NCI-H82 (cell line): Measurements from ENCODE around the gene SYT17.
A peak's percentile ranks its signal among the peaks of the same experiment; 100 is the strongest.
"Not testable (repeated sequence)": the region's sequence is repeated elsewhere in the genome, so short reads cannot be mapped to it uniquely, and the experiment has no call there.

Source experiments
- DNase-seq: peaks from one replicate; lab custom pipeline; 2025; lab: John Stamatoyannopoulos, UW

The SYT17 gene

GRCh38 chr16:19173649-19174383 is 5.8 kb downstream of the SYT17 start:
- DNase-seq = no peak

- no peak for DNase-seq
These were observed 6.4 kb downstream of the SYT17 start for GRCh38 chr16:19174478-19174877.

- no peak for DNase-seq
These were observed 7.6 kb downstream of the SYT17 start for GRCh38 chr16:19175492-19176262.

- DNase-seq = peak; percentile 34
These were observed 9.2 kb downstream of the SYT17 start for GRCh38 chr16:19177111-19177739.

GRCh38 chr16:19179546-19180490 is 11.8 kb downstream of the SYT17 start:
- DNase-seq = peak; percentile 77

- no peak for DNase-seq
These were observed 12.7 kb downstream of the SYT17 start for GRCh38 chr16:19180741-19181140.

GRCh38 chr16:19182481-19182880 is 14.4 kb downstream of the SYT17 start:
- DNase-seq = no peak

GRCh38 chr16:19183187-19183586 is 15.1 kb downstream of the SYT17 start:
- no peak for DNase-seq

- no peak for DNase-seq
These were observed 16.9 kb downstream of the SYT17 start for GRCh38 chr16:19184823-19185509.

GRCh38 chr16:19185510-19185851 is 17.4 kb downstream of the SYT17 start:
- DNase-seq = no peak

GRCh38 chr16:19186408-19186807 is 18.4 kb downstream of the SYT17 start:
- no peak for DNase-seq

- not testable (repeated sequence) for DNase-seq
These were observed 19.9 kb downstream of the SYT17 start for GRCh38 chr16:19187961-19188360.

- DNase-seq = no peak
These were observed 20.4 kb downstream of the SYT17 start for GRCh38 chr16:19188406-19188805.

GRCh38 chr16:19192865-19193264 is 24.8 kb downstream of the SYT17 start:
- DNase-seq = no peak

- DNase-seq = no peak
These were observed 28.8 kb downstream of the SYT17 start for GRCh38 chr16:19196871-19197270.

- DNase-seq = no peak
These were observed 35.4 kb downstream of the SYT17 start for GRCh38 chr16:19203374-19203966.

GRCh38 chr16:19210280-19210924 is 42.4 kb downstream of the SYT17 start:
- no peak for DNase-seq

- no peak for DNase-seq
These were observed 42.9 kb downstream of the SYT17 start for GRCh38 chr16:19210968-19211367.

- DNase-seq = no peak
These were observed 44.0 kb downstream of the SYT17 start for GRCh38 chr16:19212059-19212458.

- no peak for DNase-seq
These were observed 45.8 kb downstream of the SYT17 start for GRCh38 chr16:19213885-19214284.
